Breast epithelium (tissue), 4 donors: ENCODE results near the gene AKAP10. TPM values are rescaled to one million over a fixed set of nuclear protein-coding genes. Genes with fewer than 3 reads are reported as not detected.

Experiments used
- DNase-seq, 2 donors: peaks; one replicate each; pipeline ENCODE4 v3.0.0-alpha.2; 2019; ENCODE audit warnings: low spot score in 2 of 2
- H3K27ac ChIP-seq, 2 donors: fragments of 200-600 bp; sonication (generic) in 1 of 2; one replicate each; pipeline ENCODE4 v1.5.1; 2016 to 2019; ENCODE audit warnings: mild to moderate bottlenecking in 1 of 2
- H3K27me3 ChIP-seq, 2 donors: fragments of 200-600 bp; sonication (generic) in 1 of 2; one replicate each; pipeline versions ENCODE4 v1.5.1 to v1.6.0; 2017 to 2019; ENCODE audit warnings: control low read depth in 1 of 2, mild to moderate bottlenecking in 1 of 2
- H3K36me3 ChIP-seq: fragments of 200-600 bp; one replicate; pipeline ENCODE4 v1.5.1; 2019
- H3K4me1 ChIP-seq, 2 donors: fragments of 200-600 bp; sonication (generic); one replicate each; pipeline ENCODE4 v1.5.1; 2016 to 2019; ENCODE audit warnings: control low read depth in 1 of 2
- H3K4me3 ChIP-seq, 3 donors: fragments of 200-600 bp; sonication (generic); 1 replicate in 2 of 3; 2 replicates in 1 of 3; pipeline ENCODE4 v1.5.1; 2016 to 2019; ENCODE audit warnings: mild to moderate bottlenecking in 3 of 3, moderate library complexity in 2 of 3
- H3K9me3 ChIP-seq, 2 donors: fragments of 200-600 bp; sonication (generic) in 1 of 2; one replicate each; pipeline ENCODE4 v1.5.1; 2016 to 2019; ENCODE audit warnings: control low read depth in 1 of 2
- POLR2A ChIP-seq: fragments of 450-650 bp; IDR thresholded peaks from one replicate; pipeline ENCODE4 v1.6.1; 2016; ENCODE audit warnings: antibody characterized with exemption, mild to moderate bottlenecking, moderate library complexity
- POLR2AphosphoS5 ChIP-seq, 3 donors: sonication (generic); formaldehyde crosslinking; IDR thresholded peaks; one replicate each; pipeline ENCODE4 v1.6.1; 2017; ENCODE audit warnings: antibody characterized with exemption in 3 of 3
- intact Hi-C: fragments of 100-400 bp; cut with DNase I; formaldehyde crosslinking; loops from one replicate; pipeline ENCODE4 v1.15.1; 2023; ENCODE audit warnings: low total_unique reads
- total RNA-seq, 3 donors: library from RNA; depleted of rRNA; stranded (reverse); fragments of >200 nt; gene quantifications; one replicate each; pipeline ENCODE4 v1.1.0, GENCODE V29; 2016
- TF ChIP-seq, protein P1 (sequence below), 3 donors: fragments of 450-650 bp; IDR thresholded peaks; one replicate each; pipeline ENCODE4 v1.5.1; 2016 to 2017; ENCODE audit warnings: antibody characterized with exemption in 3 of 3, mild to moderate bottlenecking in 3 of 3, moderate library complexity in 3 of 3

Gene AKAP10
- total RNA-seq, 3 donors from 2014 or later, result 27.7 to 49.5 (median 34.1) TPM

DNA sequence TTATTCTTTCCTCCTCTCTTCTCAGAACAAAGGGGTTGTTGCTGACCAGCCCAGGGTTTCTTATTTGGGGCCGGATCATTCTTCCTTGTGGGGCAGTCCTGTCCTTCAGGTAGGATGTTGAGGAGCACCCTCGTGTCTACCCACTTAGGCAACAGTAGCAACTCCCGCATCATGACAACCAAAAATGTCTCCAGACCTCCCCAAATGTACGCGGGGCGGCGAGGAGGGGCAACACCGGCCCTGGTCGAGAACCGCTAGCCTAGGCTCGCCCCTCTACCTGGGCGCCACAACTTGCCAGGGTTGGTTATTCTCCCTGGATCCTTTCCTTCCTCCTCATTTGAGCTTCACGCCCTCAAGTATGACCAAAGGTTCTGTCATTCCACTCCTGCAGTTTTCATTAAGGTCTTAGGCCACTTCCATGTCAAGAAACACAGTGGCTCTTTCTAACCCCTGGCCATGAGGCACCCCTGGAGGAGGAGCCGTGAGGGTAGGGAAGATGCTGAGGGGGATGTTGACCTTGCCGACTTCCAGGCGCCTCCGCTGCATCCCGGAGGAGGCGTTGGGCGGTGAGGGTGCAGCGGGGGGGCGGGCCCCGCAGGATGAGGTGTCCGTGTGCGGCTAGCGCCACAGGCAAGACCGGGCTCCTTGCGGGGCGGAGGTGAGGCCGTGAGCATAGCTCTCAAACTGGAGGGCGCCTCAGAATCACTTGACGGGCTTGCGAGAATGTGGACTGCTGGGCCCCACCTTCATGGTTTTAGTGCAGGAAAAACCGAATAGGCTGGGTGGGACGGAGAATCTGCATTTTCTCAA, 30.8 kb upstream of the AKAP10 start:
- H3K4me1 ChIP-seq, result no peaks in the 10 kb centered on the region
- H3K27ac ChIP-seq, result peak overlapping the region; percentile 60 to 85
- no peaks in the 10 kb centered on the region for H3K27me3 ChIP-seq
- peak overlapping the region; percentile 65 to 96 (median 74) for H3K4me3 ChIP-seq
- intact Hi-C loops, result no loop called here
- TF ChIP-seq POLR2A (no peak), POLR2AphosphoS5 (IDR thresholded peaks at IDR 0.05) (no peak)
- TF ChIP-seq, protein P1, sequence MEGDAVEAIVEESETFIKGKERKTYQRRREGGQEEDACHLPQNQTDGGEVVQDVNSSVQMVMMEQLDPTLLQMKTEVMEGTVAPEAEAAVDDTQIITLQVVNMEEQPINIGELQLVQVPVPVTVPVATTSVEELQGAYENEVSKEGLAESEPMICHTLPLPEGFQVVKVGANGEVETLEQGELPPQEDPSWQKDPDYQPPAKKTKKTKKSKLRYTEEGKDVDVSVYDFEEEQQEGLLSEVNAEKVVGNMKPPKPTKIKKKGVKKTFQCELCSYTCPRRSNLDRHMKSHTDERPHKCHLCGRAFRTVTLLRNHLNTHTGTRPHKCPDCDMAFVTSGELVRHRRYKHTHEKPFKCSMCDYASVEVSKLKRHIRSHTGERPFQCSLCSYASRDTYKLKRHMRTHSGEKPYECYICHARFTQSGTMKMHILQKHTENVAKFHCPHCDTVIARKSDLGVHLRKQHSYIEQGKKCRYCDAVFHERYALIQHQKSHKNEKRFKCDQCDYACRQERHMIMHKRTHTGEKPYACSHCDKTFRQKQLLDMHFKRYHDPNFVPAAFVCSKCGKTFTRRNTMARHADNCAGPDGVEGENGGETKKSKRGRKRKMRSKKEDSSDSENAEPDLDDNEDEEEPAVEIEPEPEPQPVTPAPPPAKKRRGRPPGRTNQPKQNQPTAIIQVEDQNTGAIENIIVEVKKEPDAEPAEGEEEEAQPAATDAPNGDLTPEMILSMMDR (IDR thresholded peaks at IDR 0.05), result no peak
- DNase-seq, result no peak
- H3K9me3 ChIP-seq, result no peaks in the 10 kb centered on the region
- no peaks in the 10 kb centered on the region for H3K36me3 ChIP-seq

DNA sequence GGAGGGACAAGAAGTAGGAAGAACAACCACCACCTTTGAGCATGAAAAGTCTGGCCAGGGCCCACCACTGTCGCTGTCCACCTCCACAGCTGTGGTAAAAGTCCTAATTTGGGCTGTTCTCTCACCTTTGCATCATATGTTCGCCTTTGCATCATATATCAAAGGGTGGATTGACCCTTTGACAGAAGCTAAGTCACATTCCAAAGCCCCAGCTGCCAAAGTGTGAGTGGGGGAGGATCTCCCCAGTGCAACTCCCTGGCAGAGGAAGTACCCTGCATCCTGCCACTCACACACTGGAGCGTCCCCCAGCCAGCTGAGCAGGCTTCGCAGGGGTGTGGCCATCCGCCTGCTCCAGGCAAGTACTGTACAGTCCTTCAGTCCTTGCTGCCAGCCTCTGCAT, 18.9 kb upstream of the AKAP10 start:
- TF ChIP-seq POLR2AphosphoS5 (IDR thresholded peaks at IDR 0.05) (no peak), POLR2A (no peak)
- TF ChIP-seq, protein P1 (IDR thresholded peaks at IDR 0.05), result no peak
- Histone ChIP-seq H3K36me3 (no peaks in the 10 kb centered on the region), H3K4me1 (no peaks in the 10 kb centered on the region), H3K9me3 (no peaks in the 10 kb centered on the region), H3K27ac (no peak overlapping the region), H3K27me3 (no peaks in the 10 kb centered on the region), H3K4me3 (no peak overlapping the region)
- intact Hi-C loops, result no loop called here
- DNase-seq, result no peak

DNA sequence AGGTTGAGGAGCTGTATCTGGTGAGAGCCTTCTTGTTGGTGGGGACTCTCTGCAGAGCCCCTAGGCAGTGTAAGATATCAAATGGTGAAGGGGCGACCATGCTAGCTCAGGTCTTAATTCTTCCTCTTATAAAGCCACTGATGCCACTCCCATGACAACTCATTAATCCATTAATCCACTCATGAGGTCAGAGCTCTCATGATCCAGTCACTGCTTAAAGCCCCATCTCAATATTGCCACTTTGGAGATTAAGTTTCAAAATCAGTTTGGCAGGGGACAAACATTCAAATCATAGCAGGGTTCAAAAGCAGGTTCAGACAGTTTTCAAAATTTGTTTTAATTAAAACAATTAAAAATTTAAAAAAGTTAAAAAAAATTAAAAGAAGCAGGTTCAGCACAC, 18.5 kb upstream of the AKAP10 start:
- Histone ChIP-seq H3K9me3 (no peaks in the 10 kb centered on the region), H3K36me3 (no peaks in the 10 kb centered on the region), H3K4me3 (no peak overlapping the region), H3K27ac (no peak overlapping the region), H3K27me3 (no peaks in the 10 kb centered on the region), H3K4me1 (no peaks in the 10 kb centered on the region)
- intact Hi-C loops, result no loop called here
- DNase-seq, result no peak
- no peak for TF ChIP-seq POLR2A
- TF ChIP-seq, protein P1 (IDR thresholded peaks at IDR 0.05), result no peak
- TF ChIP-seq POLR2AphosphoS5 (IDR thresholded peaks at IDR 0.05), result no peak

DNA sequence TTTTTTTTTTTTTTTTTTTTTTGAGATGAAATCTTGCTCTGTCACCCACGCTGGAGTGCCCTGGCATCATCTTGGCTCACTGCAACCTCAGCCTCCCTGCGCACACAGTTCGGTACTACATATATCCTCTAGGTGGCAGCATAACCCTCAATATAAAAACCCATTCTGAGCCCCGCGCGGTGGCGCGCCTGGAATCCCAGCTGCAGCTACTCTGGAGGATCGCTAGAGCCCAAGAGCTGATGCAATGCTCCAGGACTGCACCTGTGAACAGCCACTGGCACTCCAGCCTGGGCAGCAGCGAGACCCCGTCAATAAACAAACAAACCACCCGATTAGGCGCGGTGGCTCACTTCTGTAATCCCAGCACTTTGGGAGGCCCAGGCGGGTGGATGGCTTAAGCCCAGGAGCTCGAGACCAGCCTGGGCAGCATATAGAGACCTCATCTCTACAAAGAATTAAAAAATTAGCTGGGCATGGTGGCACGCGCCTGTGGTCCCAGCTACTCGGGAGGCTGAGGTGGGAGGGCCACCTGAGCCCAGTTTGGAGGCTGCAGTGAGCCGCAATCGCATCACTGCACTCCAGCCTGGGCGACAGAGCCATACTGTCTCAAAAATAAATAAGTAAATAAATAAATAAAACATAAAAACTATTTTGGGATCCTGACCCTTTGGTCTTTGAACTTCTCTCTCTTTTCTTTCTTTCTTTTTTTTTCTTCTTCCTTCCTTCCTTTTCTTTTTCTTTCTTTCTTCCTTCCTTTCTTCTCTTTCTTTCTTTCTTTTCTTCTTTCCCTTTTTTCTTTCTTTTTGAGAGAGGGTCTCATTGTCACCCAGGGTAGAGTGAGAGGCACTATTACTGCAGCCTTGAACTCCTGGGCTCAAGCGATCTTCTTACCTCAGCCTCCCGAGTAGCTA, 15.4 kb upstream of the AKAP10 start:
- H3K27me3 ChIP-seq, result no peaks in the 10 kb centered on the region
- TF ChIP-seq POLR2AphosphoS5 (IDR thresholded peaks at IDR 0.05) (peak in 1 of 3 donors; percentile 26), POLR2A (no peak)
- TF ChIP-seq, protein P1 (IDR thresholded peaks at IDR 0.05), result peak; percentile 56 to 86 (median 82)
- DNase-seq, result peak; percentile 85 to 87
- no peaks in the 10 kb centered on the region for H3K9me3 ChIP-seq
- no peaks in the 10 kb centered on the region for H3K4me1 ChIP-seq
- no peaks in the 10 kb centered on the region for H3K36me3 ChIP-seq
- no peak overlapping the region for H3K27ac ChIP-seq
- intact Hi-C loops, result no loop called here
- H3K4me3 ChIP-seq, result no peak overlapping the region
